NCI-H2081 (cell line): ENCODE measurements around the gene HOMEZ.
"Not testable (repeated sequence)": the region's sequence is repeated elsewhere in the genome, so short reads cannot be mapped to it uniquely, and the experiment has no call there.

Source experiments
- DNase-seq, 2 experiments: peaks; one replicate each; lab custom pipeline; 2025; lab: John Stamatoyannopoulos, UW

The HOMEZ gene

DNA sequence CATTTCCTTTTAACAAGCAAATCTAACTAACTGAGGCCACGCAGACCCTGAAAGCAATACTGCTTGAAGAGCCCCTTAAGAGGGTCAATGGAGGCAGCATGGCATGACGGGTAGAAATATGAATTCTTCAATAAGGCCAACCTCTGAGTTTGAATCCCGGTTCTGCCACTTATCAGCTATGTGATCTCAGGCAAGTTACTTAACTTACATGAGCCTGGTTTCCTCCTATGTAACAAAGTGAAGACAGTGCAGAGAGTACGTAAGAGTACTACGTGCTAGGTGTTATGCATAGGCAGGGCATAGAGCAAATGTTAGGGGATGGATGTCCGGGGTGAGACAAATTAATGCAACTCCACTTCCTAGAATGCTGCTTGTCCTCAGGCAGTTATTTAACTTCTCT is 4.7 kb downstream of the HOMEZ start:
- no peak for DNase-seq

DNA sequence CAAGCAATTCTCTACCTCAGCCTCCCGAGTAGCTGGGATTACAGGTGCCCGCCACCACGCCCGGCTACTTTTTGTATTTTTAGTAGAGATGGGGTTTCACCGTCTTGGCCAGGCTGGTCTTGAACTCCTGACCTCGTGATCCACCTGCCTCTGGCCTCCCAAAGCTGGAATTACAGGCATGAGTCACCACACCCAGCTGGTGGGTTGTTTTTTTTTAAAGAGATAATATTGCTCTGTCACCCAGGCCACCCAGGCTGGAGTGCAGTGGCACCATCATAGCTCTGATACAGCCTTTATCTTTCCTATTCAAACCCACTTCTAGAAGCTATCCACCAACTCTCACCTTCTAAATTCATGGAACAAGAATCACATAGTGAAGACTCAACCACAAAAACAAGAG is 8.0 kb downstream of the HOMEZ start:
- DNase-seq = not testable (repeated sequence)

DNA sequence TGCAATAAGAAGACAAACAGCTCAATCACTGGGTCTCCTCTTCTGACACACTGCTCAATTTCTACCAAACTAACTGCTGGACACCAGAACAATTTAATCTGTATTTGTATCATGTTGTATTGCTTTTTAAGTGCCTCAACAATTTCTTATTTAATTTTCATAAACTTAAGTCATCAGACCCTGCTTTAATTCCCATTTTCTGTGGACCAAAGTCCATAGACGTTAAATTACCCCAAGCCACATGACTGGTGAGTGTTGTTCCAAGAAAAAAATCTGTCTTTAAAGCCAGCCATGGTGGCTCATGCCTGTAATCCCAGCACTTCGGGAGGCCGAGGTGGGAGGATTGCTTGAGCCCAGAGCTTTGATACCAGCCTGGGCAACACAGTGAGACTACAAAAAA is 8.7 kb downstream of the HOMEZ start:
- no peak for DNase-seq

DNA sequence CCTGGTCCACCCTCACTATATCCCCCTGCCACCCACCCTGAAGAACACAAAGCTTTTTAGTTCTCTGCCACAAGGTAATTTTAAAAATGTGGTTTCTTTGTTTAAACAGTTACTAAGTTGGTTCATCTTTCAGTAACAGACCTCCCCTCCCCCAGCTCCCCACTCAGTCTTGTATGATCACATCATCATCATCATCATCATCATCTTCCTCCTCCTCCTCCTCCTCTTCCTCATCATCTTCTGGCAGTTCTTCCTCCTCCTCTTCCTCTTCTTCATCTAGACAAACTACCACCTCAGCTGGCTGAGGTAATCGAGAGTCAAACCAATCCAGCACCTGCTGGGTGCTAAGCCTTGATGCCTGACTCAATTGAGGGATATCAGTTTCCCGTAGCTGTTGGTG is 10.5 kb downstream of the HOMEZ start:
- no peak for DNase-seq

DNA sequence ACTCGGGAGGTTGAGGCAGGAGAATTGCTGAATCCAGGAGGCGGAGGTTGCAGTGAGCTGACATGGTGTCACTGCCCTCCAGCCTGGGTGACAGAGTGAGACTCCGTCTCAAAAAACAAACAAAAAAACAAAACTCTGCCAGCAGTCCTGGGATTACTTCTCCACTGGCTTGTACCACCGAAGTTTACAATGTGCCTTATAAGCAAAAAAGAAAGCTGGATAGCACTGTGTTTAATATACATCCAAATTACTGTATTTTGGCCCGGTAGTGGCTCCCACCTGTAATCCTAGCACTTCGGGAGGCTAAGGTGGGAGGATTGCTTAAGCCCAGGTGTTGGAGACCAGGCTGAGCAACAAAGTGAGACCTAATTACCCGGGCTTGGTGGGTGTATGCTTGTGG is 16.7 kb downstream of the HOMEZ start:
- no peak for DNase-seq

DNA sequence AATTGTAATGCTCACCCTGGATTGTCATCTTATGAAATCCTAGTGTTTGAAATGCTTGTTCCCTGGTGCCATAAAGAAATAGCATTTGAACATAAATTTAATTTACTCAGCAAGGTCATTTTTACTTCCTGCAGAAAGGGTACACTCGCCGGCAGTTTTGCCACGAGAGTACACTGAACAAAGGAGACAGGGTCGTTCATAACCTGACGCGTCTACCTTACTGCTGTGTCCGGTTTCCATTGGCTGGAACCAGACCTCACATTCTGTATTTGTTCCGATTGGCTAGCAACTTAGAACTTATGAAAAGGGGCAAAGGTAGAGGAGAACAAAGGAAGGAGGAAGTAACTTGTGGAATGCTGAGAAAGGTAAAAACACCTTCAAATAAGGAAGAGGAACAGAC is 25.1 kb downstream of the HOMEZ start:
- DNase-seq = not testable (repeated sequence)

DNA sequence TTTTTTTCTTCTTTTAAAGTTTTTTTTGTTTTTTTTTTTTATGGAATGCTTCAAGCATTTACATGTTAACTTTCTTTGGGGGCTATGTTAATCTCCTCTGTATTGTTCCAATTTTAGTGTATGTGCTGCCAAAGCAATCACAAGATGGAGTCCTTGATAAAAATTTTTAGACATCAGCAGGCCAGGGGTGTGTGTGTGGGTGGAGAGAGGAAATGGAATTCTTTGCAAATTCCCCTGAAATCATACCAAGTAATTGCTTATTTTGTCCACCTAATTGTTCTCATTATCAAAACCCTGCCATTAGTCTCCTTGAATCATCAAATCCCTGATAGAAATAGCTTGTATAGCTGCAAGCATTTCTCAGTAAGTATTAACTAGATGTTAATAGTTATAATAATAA is 26.5 kb downstream of the HOMEZ start:
- no peak for DNase-seq

DNA sequence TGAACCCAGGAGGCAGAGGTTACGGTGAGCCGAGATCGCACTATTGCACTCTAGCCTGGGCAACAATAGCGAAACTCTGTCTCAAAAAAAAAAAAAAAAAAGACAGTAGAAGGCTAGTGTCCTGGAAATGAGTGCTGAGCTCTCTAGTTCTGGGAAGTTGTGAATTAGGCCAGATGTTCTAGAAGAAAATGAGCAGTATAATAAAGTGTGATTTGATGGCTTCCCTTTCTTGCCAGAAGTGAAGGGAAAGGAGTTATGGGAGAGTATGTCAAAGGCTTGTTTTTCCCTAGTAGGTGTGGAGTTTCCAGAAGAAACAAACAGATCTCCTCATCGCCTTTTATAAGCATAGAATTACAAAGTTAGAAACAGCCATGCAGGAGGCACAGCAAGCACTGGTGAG is 27.7 kb downstream of the HOMEZ start:
- DNase-seq = no peak

DNA sequence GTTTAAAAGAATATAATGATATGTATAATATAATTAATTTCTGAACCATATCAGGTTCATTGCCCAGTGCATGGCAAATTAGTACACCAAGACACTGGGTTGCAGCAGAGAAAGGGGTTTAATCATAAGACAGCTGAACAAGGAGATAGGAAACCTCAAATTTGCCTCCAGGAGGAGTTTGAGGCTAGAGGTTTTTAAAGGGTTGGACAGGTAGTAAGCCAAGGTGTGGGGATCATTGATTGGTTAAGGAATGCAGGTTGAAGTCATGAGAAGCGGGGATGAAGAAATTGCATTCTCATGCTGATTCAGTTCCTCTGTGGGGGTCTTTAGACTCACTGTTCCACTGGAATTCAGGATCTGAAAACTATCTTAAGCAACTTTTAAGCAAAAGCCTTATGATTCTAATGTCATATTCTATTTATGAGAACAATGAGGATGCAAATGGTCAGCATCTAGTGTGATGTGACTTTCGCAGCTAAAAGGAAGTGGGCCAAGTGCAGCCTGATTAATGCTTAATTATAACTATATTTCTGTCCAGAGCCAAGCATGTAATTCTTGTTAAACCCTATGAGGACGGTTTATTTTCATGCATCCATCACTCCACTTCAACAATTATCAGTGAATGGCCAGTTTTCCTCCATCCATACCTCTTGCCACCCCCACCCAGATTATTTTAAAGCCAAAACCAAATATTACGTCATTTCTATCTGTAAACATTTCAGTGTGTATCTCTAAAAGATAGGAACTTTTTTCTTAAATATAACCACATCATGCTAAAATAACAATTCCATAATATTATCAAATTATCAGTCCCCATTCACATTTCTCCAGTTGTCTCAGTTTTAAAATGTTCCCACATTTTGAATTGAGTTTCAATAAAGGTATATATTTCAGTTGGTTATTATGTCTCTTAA is 33.3 kb downstream of the HOMEZ start:
- DNase-seq = no peak

DNA sequence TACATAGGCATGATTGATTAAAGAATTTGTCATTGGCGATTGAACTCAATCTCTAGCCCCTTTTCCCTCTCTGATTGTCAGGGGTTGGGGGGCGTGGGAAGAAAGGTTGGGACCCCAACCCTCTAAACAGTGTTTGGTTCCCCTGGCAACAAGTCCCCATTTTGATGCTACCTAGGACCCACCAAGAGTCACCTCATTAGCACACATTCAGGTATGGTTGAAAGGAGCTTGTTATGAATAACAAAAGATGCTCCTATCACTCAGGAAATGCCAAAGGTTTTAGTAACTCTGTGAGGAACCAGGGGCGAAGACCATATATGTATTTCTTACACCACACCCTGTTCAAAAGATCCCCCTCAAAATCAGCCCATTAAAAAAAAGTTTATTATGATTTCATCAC is 33.9 kb downstream of the HOMEZ start:
- no peak for DNase-seq

DNA sequence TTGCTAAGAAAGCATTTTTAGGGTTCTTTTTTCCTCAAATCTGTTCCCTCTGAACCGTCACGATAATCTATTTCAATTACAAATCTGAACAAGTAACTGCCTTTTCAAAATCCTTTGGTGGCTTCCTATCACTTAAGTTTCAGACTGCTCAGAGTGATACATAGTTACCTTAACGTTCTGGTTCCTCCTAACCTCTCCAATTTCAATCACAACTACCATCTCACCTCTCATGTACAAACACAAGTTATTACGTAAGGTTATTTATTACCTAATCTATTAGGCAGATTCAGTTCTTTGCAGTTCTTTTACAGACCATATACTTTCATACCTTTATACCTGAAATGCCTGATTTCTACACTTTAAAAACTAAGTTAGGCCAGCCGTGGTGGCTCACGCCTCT is 36.1 kb downstream of the HOMEZ start:
- no peak for DNase-seq

DNA sequence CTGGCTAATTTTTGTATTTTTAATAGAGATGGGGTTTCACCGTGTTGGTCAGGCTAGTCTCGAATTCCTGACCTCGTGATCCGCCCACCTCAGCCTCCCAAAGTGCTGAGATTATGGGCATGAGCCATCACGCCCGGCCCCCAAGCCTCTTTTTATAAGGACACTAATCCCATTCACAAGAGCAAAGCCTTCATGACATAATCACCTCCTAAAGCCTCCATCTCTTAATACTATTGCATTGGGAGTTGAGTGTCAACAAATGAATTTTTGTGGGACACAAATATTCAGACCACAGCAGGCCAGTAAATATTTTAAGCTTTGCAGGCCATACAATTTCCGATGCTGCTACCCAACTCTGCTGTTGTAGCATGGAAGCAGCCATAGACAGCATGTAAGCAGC is 37.3 kb downstream of the HOMEZ start:
- no peak for DNase-seq

DNA sequence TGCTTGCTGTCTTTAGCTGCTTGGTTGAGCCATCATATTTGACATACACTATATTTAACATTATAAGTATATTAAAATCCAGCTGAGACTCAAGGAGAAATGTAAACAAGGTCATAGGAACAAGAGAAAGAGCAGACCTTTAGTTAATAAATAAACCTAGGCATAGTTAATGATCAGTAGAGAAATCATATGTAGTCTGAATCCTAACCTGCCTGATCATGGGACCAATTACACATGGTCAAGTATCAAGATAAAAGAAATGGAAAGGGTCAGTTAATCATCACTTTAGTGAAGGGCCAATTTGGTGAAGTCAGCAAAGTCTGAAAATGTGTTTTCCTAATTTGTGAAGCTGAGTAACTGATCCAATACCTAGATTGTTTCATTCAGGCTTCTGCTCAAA is 40.6 kb downstream of the HOMEZ start:
- DNase-seq = no peak

DNA sequence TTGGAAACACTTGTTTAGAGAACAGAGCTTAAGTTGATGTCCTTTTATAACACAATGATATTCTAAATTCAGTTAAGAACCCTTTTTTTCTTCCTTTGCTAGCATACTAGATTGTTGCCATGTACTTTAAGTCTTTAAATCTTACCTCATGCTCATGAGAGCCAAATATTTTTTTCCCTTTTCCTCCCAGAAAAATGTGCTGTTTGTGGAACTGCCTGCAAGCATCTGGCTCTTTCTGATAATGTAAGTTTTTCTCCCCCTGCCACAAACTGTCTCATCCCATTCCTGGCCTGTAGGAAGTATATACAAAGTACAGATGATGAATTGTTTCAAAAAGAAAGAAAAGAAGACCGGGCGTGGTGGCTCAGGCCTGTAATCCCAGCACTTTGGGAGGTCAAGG is 42.9 kb downstream of the HOMEZ start:
- DNase-seq = no peak

DNA sequence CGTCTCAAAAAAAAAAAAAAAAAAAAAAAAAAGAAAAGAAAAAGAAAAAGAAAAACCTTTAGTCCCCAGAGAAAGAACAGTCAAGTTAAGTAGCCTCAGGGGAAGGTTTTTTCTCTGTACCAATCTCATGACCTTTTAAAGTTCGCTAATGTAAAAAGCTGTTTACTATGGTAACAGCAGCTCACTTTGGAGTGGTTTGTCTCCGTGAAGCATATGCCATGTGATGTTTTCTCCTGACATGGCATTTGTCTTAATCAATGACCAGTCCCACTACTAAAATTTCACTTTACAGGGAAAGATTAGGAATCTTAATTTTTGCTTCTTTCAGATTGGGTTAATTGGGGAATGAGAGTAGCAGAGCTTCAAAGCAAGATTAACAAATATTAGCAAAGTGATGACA is 43.9 kb downstream of the HOMEZ start:
- DNase-seq = no peak

DNA sequence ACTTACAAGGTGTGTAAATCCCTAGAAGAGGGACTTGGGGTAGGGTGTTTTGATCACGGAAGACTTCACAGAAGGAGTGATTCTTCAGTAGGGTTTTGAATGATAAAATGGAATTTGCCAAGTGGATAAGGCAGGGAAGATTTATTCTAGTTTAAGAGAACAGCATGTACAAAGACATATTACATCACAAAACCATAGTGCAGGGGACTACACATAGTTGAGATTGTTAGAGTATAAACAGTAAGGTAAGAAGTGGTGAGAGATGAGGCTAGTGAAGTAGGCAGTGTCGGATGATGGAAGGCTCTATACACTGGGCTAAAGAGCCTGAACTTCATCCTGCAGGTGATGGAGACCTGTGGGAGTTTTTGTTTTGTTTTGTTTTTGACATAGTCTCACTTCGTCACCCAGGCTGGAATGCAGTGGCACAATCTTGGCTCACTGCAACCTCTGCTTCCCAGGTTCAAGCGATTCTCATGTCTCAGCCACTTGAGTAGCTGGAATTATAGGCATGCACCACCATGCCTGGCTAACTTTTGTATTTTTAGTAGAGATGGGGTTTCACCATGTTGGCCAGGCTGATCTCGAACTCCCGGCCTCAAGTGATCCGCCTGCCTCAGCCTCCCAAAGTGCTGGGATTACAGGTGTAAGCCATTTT is 44.7 kb downstream of the HOMEZ start:
- not testable (repeated sequence) for DNase-seq

DNA sequence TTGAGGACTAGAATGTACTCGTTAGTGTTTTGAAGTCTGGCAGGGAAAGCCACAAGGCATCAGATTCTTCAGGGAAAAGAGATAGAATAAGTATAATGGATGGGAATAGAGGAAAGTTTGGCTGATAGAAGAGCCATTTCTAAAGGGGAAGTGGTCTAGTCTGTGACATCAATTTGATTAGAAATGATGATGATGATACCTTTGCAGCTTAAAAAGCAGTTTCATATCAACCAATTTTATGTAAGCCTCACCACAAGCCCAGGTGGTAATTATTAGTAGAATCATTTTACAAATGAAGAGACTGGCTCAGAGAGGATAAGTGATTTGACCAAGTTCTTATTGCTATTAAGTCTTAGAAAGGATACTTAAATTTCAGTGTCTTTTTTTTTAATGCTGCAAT is 45.3 kb downstream of the HOMEZ start:
- DNase-seq = no peak

DNA sequence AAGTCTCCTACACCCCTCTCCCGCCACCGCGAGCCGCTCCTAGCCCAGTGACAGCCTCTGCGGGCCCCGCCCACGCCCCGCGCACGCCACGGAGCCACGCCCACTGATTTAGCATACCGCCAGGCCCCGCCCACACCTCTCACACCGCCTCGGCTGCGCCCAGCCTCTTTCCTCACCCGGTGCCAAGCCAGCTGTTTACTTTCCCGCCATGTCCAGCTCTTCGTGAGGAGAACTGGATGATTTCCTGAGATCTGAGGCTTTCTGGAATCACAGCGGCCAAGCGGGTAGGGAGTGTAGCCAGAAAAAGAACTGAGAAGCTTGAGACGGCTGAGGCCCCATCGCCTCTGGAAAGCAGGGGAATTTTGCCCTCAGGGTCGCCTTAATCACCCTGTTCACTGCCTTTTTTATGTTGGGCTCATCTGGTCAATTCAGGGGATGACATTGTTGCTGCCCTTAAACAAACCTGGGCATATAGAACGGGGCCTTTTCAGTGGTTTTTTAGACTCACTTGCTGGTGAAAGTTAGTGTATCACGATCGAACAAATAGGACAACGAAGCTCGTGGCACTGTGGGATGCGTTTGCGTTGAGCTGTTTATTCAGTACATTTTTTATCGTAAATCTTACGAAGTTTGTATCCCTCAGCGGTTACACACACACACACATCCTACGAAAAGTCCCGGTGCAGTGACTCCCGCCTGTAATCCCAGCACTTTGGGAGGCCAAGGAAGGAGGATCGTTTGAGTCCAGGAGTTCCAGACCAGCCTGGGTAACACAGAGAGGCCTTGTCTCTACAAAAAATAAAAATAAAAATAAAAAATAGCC is 47.9 kb downstream of the HOMEZ start, which contains the start of gene RNF212B:
Gene RNF212B, plus strand, starts transcription at position 165 of the 823 bp plus-strand sequence. CDS start 2,410 bp downstream, outside the sequence.
- DNase-seq = peak; percentile 51 to 52

DNA sequence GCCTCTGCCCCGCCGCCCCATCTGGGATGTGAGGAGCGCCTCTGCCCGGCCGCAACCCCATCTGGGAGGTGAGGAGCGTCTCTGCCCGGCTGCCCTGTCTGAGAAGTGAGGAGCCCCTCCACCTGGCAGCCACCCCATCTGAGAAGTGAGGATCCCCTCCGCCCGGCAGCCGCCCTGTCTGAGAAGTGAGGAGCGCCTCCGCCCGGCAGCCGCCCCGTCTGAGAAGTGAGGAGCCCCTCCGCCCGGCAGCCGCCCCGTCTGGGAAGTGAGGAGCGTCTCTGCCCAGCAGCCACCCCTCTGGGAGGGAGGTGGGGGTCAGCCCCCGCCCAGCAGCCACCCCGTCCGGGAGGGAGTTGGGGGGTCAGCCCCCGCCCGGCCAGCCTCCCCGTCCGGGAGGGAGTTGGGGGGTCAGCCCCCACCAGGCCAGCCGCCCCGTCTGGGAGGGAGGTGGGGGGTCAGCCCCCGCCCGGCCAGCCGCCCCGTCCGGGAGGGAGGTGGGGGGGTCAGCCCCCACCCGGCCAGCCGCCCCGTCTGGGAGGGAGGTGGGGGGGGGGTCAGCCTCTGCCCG is 53.6 kb downstream of the HOMEZ start:
- not testable (repeated sequence) for DNase-seq

DNA sequence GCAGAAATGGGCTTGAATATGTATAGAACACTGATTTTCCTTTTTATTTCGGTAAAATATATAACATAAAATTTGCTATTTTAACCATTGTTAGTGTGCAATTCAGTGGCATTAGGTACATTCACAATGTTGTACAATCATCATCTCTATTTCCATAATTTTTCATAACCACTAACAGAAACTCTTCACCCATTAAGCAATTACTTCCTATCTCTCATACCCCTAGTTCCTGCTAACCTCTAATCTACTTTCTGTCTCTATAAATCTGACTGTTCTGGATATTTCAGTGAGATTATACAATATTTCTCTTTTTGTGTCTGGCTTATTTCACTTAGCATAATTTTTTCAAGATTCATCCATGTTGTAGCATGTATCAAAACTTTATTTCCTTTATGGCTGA is 57.1 kb downstream of the HOMEZ start:
- no peak for DNase-seq

DNA sequence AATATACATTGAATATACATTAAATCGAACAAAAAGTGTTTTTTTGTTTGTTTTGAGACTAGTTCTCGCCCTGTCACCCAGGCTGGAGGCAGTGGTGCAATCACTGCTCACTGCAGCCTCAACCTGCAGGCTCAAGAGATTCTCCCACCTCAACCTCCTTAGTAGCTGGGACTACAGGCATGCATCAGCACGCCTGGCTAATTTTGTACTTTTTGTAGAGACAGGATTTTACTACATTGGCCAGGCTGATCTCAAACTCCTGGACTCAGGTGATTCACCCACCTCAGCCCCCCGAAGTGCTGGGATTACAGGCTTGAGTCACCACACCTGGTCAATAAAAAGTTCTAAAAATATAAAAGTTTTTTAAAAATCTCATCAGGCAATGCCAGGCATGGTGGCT is 58.4 kb downstream of the HOMEZ start:
- no peak for DNase-seq

DNA sequence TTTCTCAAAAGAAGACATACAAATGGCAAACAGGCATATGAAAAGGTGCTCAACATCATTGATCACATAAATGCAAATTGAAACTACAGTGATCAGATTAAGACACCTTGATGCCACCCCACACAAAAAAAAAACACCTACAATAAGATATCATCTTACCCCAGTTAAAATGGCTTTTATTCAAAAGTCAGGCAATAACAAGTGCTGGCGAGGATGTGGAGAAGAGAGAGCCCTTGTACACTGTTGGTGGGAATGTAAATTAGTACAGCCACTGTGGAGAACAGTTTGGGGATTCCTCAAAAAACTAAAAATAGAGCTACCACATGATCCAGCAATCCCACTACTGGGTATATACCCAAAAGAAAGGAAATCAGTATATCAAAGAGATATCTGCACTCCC is 61.0 kb downstream of the HOMEZ start:
- not testable (repeated sequence) for DNase-seq
